ENCODE results near the gene TBCB. TPM values are rescaled to one million over a fixed set of nuclear protein-coding genes. Genes with fewer than 3 reads are reported as not detected.

TBCB gene
- total RNA-seq, 1 experiment from 2014 or later, result 158 TPM

GRCh38 chr19:36081385-36081784 lies 33.9 kb upstream of the TBCB start:
- ChIA-PET POLR2A (ENCODE audit: low non-redundant PET) (no interaction called here), CTCF (interaction anchor here (0.6 kb wide), 1 partner anchor 15 kb away, joined by 3 read pairs; no protein-coding TSS in a partner anchor)
- intact Hi-C loops (cut with micrococcal nuclease; ENCODE audit: unreplicated experiment), result no loop called here
- Histone ChIP-seq H3K36me3 (ENCODE audit: insufficient read depth, low read length, poor library complexity, severe bottlenecking) (peaks cover 51% of the 10 kb centered on the region), H3K4me1 (ENCODE audit: insufficient read depth, low read length, poor library complexity, severe bottlenecking) (no peaks in the 10 kb centered on the region), H3K27ac (ENCODE audit: low read depth, low read length, poor library complexity, severe bottlenecking) (no peak overlapping the region), H3K9me3 (ENCODE audit: low read depth, low read length, poor library complexity, severe bottlenecking) (no peaks in the 10 kb centered on the region), H3K4me3 (ENCODE audit: low read depth, low read length, poor library complexity, severe bottlenecking) (no peak overlapping the region), H3K27me3 (replicated peaks; ENCODE audit: insufficient read depth, low read depth, low read length, poor library complexity) (no peaks in the 10 kb centered on the region)
- no peak for DNase-seq (ENCODE audit: low spot score)
- no peak for TF ChIP-seq CTCF (conservative IDR thresholded peaks at IDR 0.05; ENCODE audit: low read depth, low read length)
- TF ChIP-seq EZH2 (IDR thresholded peaks at IDR 0.05; ENCODE audit: borderline replicate concordance, low read depth, low read length, poor library complexity, severe bottlenecking), result no peak
- no TSS peak for BruUV-seq (replicated peaks)

- H3K36me3 ChIP-seq (ENCODE audit: insufficient read depth, low read length, poor library complexity, severe bottlenecking), result peaks cover 50% of the 10 kb centered on the region
- no TSS peak for BruUV-seq (replicated peaks)
- no peaks in the 10 kb centered on the region for H3K4me1 ChIP-seq (ENCODE audit: insufficient read depth, low read length, poor library complexity, severe bottlenecking)
- H3K27me3 ChIP-seq (replicated peaks; ENCODE audit: insufficient read depth, low read depth, low read length, poor library complexity), result no peaks in the 10 kb centered on the region
- ChIA-PET CTCF (interaction anchor here (0.6 kb wide), 1 partner anchor 15 kb away, joined by 3 read pairs; no protein-coding TSS in a partner anchor), POLR2A (ENCODE audit: low non-redundant PET) (no interaction called here)
- TF ChIP-seq CTCF (conservative IDR thresholded peaks at IDR 0.05; ENCODE audit: low read depth, low read length), result no peak
- H3K9me3 ChIP-seq (ENCODE audit: low read depth, low read length, poor library complexity, severe bottlenecking), result no peaks in the 10 kb centered on the region
- no peak overlapping the region for H3K27ac ChIP-seq (ENCODE audit: low read depth, low read length, poor library complexity, severe bottlenecking)
- intact Hi-C loops (cut with micrococcal nuclease; ENCODE audit: unreplicated experiment), result no loop called here
- DNase-seq (ENCODE audit: low spot score), result no peak
- H3K4me3 ChIP-seq (ENCODE audit: low read depth, low read length, poor library complexity, severe bottlenecking), result no peak overlapping the region
These were observed 33.4 kb upstream of the TBCB start for GRCh38 chr19:36081894-36082293.

- BruUV-seq (replicated peaks), result no TSS peak
- no peak for DNase-seq (ENCODE audit: low spot score)
- no peak for TF ChIP-seq CTCF (conservative IDR thresholded peaks at IDR 0.05; ENCODE audit: low read depth, low read length)
- no peak for TF ChIP-seq EZH2 (IDR thresholded peaks at IDR 0.05; ENCODE audit: borderline replicate concordance, low read depth, low read length, poor library complexity, severe bottlenecking)
- H3K27me3 ChIP-seq (replicated peaks; ENCODE audit: insufficient read depth, low read depth, low read length, poor library complexity), result no peaks in the 10 kb centered on the region
- H3K4me1 ChIP-seq (ENCODE audit: insufficient read depth, low read length, poor library complexity, severe bottlenecking), result no peaks in the 10 kb centered on the region
- H3K9me3 ChIP-seq (ENCODE audit: low read depth, low read length, poor library complexity, severe bottlenecking), result no peaks in the 10 kb centered on the region
- H3K36me3 ChIP-seq (ENCODE audit: insufficient read depth, low read length, poor library complexity, severe bottlenecking), result peaks cover 56% of the 10 kb centered on the region
- CTCF ChIA-PET, result no interaction called here
- no peak overlapping the region for H3K4me3 ChIP-seq (ENCODE audit: low read depth, low read length, poor library complexity, severe bottlenecking)
- intact Hi-C loops (cut with micrococcal nuclease; ENCODE audit: unreplicated experiment), result no loop called here
- POLR2A ChIA-PET (ENCODE audit: low non-redundant PET), result no interaction called here
- H3K27ac ChIP-seq (ENCODE audit: low read depth, low read length, poor library complexity, severe bottlenecking), result no peak overlapping the region
These were observed 32.4 kb upstream of the TBCB start for GRCh38 chr19:36082916-36083315.
